Forelimb muscle (tissue), 1 donor: Measurements from ENCODE around the gene LAMA4. TPM values are rescaled to one million over a fixed set of nuclear protein-coding genes. Genes with fewer than 3 reads are reported as not detected.

Experiments
- DNase-seq: peaks from one replicate; pipeline ENCODE4 v3.0.0-alpha.2; 2013; ENCODE audit warnings: low read depth
- polyA plus RNA-seq: library from polyadenylated mRNA; unstranded; fragments of 120-200 nt; gene quantifications from one replicate; pipeline ENCODE4 v1.2.1, GENCODE V29; 2013; ENCODE audit not compliant: insufficient read length

Gene LAMA4
- polyA plus RNA-seq, 1 donor, result 135 TPM

- no peak for DNase-seq
These were observed 157.5 kb downstream of the LAMA4 start for GRCh38 chr6:112096901-112097300.

GRCh38 chr6:112087916-112088315 is 166.5 kb downstream of the LAMA4 start:
- no peak for DNase-seq

- peak; percentile 97 for DNase-seq
These were observed 167.0 kb downstream of the LAMA4 start, which contains the start of the genes FAM229B and TUBE1 for GRCh38 chr6:112087136-112087911. Gene FAM229B, plus strand, starts transcription at chr6:112087591. Its CDS starts 11,693 bp downstream, at chr6:112099284. Gene TUBE1, minus strand, starts transcription at chr6:112087482. Its CDS starts 48 bp downstream, at chr6:112087434.

GRCh38 chr6:112086744-112087135 is 167.6 kb downstream of the LAMA4 start:
- DNase-seq, result peak; percentile 43

GRCh38 chr6:112085286-112086065 is 168.9 kb downstream of the LAMA4 start:
- no peak for DNase-seq

- DNase-seq, result no peak
These were observed 172.8 kb downstream of the LAMA4 start for GRCh38 chr6:112081569-112081968.

GRCh38 chr6:112066606-112067005 is 187.8 kb downstream of the LAMA4 start:
- no peak for DNase-seq

- no peak for DNase-seq
These were observed 188.9 kb downstream of the LAMA4 start for GRCh38 chr6:112065426-112065986.

- DNase-seq, result no peak
These were observed 191.4 kb downstream of the LAMA4 start for GRCh38 chr6:112062966-112063365.

GRCh38 chr6:112061605-112062004 is 192.8 kb downstream of the LAMA4 start:
- no peak for DNase-seq

Other genes with a start within 250 kb of the LAMA4 start
- 0.15 TPM for gene CCN6, start 200.5 kb downstream of the LAMA4 start, polyA plus RNA-seq
- gene TUBE1, start 167.1 kb downstream of the LAMA4 start, polyA plus RNA-seq, result 20.7 TPM
- gene FAM229B, start 167.0 kb downstream of the LAMA4 start, polyA plus RNA-seq, result 19.8 TPM
- gene RFPL4B, start 92.8 kb upstream of the LAMA4 start, polyA plus RNA-seq, result 0.29 TPM